Coronary artery (tissue), 2 donors: Measurements from ENCODE around the gene CNP.

Source experiments
- DNase-seq: peaks from one replicate; pipeline ENCODE4 v3.0.0-alpha.2; 2017; ENCODE audit warnings: low spot score
- H3K27ac ChIP-seq, 2 donors: fragments of 200-600 bp; sonication (generic); one replicate each; pipeline ENCODE4 v1.5.1; 2016 to 2019
- H3K4me3 ChIP-seq: fragments of 200-600 bp; sonication (generic); 2 replicates; pipeline ENCODE4 v1.5.1; 2016; ENCODE audit warnings: mild to moderate bottlenecking, moderate library complexity
- CTCF ChIP-seq: fragments of 200-600 bp; sonication (generic); IDR thresholded peaks from one replicate; pipeline ENCODE4 v1.5.1; 2019; ENCODE audit warnings: antibody characterized with exemption

Gene CNP

GRCh38 chr17:41943492-41943891 lies 23.1 kb upstream of the CNP start:
- DNase-seq: no peak
- H3K27ac ChIP-seq: no peak overlapping the region
- TF ChIP-seq CTCF: no peak
- H3K4me3 ChIP-seq: no peak overlapping the region

DNA sequence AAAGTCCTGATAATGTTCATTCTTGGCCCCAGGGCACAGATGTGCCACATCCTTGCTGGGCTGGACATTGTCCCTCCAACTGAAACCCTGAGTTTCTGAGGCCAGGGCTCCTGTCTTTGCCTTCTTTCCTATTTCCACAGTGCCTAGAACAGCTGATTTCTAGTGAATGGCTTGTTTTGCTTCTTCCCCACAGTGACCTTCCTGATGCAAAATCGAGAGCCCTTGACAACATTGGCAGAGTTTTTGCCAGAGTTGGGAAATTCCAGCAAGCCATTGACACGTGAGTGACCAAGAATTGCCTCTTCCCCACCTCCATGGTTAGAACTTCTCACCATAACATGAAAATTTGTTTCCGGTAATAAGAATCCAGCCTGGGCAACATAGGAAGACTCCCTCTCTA lies 21.7 kb upstream of the CNP start:
- no peak overlapping the region for H3K27ac ChIP-seq
- no peak for DNase-seq
- TF ChIP-seq CTCF: no peak
- no peak overlapping the region for H3K4me3 ChIP-seq

DNA sequence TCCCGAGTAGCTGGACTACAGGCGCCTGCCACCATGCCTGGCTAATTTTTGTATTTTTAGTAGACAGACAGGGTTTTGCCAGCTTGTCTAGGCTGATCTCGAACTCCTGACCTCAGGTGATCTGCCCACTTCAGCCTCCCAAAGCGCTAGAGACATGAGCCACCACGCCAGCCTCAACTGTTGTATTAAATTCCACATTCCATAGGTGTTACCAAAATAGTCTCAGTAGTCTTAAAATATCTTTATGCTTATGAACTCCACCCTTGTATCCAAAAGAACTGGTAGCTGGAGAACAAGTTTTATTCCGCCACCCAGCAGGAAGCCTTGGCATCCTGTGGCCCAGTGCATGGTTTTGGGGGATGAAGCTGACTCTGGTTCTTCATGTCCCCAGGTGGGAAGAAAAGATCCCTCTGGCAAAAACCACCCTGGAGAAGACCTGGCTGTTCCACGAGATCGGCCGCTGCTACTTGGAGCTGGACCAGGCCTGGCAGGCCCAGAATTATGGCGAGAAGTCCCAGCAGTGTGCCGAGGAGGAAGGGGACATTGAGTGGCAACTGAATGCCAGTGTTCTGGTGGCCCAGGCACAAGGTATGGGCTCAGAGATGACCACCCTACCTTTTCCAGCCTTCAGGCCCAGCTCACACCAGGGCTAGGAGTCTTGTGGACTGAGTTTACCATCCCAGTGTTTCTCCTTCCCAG lies 17.7 kb upstream of the CNP start:
- no peak overlapping the region for H3K27ac ChIP-seq
- no peak overlapping the region for H3K4me3 ChIP-seq
- TF ChIP-seq CTCF: no peak
- no peak for DNase-seq

GRCh38 chr17:41956522-41956921 lies 10.1 kb upstream of the CNP start:
- no peak for TF ChIP-seq CTCF
- DNase-seq: no peak
- Histone ChIP-seq H3K4me3 (no peak overlapping the region), H3K27ac (no peak overlapping the region)

- no peak overlapping the region for H3K27ac ChIP-seq
- TF ChIP-seq CTCF: no peak
- no peak for DNase-seq
- H3K4me3 ChIP-seq: no peak overlapping the region
These were observed 9.3 kb upstream of the CNP start for GRCh38 chr17:41957031-41957868.

GRCh38 chr17:41957869-41958439 lies 8.6 kb upstream of the CNP start:
- no peak for TF ChIP-seq CTCF
- H3K27ac ChIP-seq: no peak overlapping the region
- no peak for DNase-seq
- H3K4me3 ChIP-seq: no peak overlapping the region
